ENCODE measurements around the gene GREB1L.

GRCh38 chr18:21433436-21433835 is 191.4 kb downstream of the GREB1L start:
- no peak for TF ChIP-seq POLR2A (IDR thresholded peaks at IDR 0.05; ENCODE audit: low read length)
- TF ChIP-seq GATA1 (IDR thresholded peaks at IDR 0.05; ENCODE audit: low read depth, low read length) = no peak

Measured in erythroblast (primary cell).